T-helper 9 cell (primary cell): Measurements from ENCODE around the gene ALKBH4.
"Not testable (repeated sequence)": the region's sequence is repeated elsewhere in the genome, so short reads cannot be mapped to it uniquely, and the experiment has no call there.

ENCODE experiments used
- DNase-seq: peaks from one replicate; pipeline ENCODE4 v3.0.0-alpha.2; 2020

The ALKBH4 gene

DNA sequence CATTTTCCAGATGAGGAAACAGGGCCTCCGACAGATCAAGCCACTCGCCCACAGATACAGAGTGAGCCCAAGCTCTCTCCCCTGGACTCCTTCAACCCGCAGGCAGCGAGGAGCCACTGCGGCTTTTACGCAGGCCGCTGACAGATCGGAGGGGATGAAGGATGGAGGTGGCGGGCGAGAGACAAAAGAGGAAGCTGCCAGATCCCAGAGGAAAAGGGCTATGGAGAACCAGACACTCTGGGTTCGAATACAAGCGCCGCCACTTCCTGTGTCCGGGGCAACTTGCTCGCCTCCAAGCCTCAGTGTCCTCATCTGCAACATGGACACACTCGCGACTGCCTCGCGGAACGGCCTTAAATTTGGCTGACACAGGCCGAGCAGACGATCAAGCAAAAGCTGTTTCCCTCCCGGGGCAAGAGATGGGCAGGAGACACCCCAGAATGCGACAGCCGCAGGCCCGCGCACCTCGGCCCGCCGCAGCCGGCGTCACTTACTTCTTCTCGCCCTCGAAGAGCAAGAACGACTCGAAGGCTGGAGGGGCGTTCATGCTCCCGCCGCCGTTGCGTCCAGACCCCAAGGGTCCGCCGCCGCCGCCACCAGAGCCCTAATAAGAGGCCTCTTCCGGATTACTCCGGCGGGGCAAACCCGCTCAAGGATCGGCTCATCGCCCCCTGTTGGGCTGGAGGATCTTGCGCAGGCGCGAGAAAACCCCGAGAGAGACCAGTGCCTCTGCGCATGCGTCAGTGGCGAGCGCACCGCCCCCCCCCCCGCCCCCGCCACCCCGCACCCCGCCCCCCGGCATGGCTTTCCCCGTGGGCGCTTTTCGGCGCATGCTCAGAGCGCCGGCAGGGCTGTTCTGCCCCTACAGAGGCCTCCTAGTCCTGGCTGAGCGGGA is 13.9 kb upstream of the ALKBH4 start, which contains the start of gene POLR2J:
TSS of gene POLR2J (minus strand) at position 609 of the 895 bp plus-strand sequence. CDS start at position 547, 62 bp downstream.
- peak; percentile 59 for DNase-seq

DNA sequence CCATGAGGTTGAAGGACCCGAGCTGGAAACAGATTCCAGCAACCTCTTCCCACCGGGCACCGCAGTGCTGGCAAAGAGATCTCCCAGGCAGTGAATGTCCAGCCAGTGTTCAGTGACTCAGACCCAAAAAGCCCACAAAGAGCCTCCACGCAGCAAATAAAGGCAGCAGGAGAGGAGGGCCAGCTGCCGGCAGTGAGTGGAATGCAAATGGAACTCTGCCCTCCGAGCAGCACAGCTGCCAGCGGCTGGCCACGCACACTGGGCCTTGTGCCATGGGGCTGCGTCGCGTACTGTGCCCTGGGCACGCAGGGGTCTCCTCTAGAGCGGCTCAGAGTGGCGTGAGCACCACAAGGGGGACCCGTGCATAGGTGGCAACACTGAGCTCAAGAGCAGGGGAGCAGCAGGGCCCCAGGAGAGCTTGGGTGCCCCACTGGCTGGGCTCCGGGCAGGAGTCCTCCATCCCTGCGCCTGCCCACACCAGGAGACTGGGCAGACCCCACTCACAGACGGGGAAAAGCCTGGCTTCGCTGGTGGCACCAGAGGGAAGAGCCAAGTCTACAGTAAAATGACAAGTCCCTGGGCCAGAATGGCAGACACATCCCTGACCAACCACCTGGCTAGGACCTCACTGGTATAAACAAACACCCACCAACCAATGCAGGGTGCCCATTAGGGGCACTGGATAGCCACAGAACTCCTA is 10.2 kb upstream of the ALKBH4 start:
- not testable (repeated sequence) for DNase-seq

DNA sequence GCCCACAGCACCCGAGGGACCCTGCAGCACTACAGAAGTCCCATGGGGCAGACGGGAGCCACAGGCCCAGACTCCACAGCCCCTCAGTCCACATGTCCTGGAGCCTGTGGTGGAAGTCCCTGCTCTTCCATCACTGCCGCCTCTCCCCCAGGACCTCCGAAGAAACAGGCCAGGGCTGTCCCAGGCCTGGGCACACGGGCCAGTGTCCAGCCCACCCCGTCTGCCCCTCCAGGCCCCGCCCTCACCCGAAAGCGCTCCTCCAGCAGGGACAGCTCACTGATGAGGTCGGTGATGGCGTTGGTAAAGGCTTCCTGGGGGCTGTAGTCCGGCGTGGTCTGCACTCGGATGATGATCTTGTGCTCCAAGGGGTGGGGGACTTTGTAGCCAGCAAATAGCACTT is 9.5 kb upstream of the ALKBH4 start:
- DNase-seq = not testable (repeated sequence)

DNA sequence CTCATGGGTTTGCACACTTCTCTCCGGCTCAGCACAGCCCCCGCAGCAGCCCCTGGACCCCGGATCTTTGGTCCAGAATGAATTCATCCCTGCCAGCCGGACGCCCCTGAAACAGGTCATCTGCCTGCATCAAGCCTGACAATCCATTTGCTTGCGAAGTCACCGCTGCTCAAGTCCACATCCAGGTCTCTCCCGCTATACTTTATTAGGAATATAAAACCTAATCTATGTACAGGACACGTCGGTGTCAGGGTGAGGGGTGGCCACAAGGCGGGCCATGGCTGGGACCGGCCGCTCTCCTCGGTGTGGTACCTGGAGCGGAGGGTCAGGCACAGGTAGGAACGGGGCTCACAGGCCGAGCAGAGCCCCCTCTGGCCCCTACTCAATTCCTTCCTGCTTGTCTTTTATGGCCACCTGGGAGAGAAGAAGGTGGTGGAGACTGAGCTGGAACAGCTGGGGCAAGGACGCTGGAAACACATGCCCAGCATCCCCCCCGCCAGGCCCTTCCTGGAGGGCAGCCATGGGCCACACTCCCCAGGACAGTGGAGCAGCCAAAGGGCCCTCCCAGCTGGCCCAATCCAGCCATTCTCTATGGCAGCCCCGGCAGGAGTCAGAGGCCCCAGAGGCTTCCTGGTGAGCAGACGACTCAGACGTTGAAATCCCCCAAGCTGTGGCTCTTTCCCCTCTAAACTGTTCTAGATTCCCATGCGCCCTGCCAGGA is 8.8 kb upstream of the ALKBH4 start:
- no peak for DNase-seq

DNA sequence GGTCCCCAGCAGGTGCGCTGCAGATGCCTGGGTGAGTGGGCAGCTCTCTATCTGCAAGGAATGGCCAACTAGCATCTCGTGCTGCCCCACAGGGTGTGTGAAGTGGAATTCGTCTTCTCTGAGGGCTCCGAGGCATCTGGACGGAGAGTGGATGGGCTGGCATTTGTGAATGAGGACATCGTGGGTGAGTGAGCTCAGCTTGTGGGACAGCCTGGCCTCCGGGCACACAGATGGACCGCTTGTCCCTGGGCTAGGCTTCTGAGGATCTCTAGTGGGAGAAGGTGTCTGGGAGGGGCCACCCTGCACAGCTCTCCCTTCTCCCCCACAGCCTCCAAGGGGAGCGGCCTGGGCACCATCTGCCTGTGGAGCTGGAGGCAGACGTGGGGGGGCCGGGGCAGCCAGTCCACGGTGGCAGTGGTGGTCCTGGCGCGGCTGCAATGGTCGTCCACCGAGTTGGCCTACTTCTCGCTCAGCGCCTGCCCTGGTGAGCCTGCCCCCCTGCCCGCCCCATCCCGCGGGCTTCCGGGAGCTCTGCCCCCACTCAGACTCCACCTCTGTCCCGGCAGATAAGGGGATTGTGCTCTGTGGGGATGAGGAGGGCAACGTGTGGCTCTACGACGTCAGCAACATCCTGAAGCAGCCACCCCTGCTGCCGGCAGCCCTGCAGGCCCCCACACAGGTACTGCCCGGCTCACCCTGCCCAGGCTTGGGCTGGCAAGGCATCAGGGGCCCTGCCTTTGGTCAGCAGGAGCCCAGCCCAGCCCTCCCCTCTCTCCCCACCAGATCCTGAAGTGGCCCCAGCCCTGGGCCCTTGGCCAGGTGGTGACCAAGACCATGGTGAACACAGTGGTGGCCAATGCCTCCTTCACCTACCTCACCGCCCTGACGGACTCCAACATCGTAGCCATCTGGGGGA is 7.7 kb upstream of the ALKBH4 start:
- DNase-seq = no peak

DNA sequence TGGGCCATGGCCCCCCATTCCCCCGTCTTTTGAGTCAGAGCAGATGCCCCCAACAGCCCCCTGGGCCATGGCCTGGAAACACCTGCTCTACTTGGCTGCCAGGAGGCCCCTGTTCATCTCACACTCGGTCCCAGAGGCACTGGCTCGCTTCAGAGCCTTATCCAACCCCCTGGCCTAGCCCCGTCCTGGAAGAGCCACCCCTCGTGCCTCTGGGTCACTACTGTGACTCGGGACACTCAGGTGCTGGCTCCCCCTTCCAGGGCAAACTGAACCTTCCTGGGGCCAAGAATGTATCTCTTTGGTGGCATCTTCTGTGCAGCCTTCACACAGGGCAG is 7.1 kb upstream of the ALKBH4 start:
- no peak for DNase-seq

DNA sequence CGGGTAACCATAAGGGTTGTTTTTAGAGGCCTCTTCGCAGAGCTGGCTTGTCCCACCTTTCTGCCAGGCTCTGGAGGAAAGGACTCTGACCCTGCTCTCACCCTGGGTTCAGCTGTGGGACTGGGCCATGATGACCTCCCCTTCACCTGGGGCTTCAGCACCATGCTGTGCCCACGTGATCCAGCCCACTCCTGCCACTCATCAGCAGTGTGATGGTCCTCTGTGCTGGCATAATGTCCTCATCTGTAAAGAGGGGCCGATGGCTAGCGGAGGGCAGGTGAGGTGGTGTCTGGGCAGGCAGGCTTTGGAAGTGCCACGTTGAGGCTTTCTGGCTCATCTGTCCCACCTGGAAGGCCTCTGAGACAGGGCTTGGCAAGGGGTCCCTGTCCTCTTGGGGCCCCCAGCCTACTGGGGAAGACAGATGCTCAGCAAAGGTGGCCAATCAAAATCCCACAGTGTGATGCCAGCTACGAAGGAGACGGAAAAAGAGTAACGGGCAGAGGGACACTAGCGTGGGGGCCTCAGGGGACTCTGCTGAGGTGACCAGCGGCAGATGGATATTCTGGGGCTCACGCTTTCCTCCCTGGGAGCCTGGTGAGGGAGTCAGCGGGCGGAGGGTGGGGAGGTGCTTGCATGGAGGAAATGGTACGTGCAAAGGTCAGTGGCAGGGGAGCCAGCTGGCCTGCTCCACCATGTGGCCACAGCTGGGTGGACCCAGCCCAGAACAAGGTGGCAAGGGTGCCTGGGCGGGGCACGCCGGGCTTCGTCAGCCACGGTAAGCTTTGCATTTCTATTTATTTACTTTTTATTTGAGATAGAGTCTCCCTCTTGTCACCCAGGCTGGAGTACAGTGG is 5.5 kb upstream of the ALKBH4 start:
- DNase-seq = no peak

DNA sequence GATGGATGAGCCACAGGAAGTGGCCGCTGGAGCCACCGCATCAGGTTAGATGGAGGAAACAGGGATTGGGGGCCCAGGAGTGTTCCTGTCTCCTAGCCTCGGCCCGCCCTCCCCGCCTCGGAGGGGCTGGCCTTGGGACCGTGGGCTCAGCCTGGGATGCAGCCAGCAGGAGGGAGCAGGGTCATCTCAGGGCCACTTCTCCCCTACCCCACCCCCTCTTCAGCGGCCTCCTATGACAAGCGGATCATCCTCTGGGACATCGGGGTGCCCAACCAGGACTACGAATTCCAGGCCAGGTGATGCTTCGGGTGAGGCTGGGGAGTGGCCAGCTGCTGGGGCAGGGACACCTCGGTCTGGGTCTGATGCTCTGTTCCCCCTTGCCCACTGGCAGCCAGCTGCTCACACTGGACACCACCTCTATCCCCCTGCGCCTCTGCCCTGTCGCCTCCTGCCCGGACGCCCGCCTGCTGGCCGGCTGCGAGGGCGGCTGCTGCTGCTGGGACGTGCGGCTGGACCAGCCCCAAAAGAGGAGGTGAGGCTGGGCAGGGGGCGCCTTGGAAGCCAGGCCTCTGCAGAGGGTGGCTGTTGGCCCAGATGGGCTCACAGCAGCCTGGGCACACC is 4.8 kb upstream of the ALKBH4 start:
- DNase-seq = no peak

DNA sequence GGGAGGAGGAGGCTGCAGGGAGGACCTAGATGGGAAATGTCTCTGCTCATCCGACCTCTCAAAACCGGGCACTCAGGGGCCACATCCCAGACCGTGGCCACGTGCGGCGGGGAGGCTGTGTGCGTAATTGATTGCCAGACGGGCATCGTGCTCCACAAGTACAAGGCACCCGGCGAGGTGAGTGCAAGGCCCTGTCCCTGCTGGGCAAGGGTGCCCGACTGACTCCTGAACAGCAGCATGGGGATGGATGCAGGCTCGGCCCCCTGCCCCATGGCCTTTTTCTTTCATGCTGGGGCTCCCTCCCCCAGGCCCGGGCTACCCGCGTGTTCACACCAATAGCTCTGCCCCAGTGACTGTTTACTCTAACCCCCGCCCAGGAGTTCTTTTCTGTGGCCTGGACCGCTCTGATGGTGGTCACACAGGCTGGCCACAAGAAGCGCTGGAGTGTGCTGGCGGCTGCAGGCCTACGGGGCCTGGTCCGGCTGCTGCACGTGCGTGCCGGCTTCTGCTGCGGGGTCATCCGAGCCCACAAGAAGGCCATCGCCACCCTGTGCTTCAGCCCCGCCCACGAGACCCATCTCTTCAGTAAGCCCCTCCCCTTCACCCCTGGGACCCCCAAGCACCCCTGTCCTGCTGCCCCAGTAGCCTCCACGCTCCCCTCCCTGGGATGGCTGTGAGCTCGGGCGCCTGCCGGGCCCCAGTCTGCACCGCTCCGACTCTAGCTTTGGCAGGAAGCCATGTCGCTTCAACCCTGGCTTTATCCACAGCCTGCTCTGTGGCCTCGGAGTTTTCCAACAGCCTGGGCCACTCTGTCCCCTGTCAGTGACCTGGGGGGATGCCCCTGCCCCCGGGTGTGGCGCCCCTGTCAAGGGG is 4.1 kb upstream of the ALKBH4 start:
- no peak for DNase-seq

DNA sequence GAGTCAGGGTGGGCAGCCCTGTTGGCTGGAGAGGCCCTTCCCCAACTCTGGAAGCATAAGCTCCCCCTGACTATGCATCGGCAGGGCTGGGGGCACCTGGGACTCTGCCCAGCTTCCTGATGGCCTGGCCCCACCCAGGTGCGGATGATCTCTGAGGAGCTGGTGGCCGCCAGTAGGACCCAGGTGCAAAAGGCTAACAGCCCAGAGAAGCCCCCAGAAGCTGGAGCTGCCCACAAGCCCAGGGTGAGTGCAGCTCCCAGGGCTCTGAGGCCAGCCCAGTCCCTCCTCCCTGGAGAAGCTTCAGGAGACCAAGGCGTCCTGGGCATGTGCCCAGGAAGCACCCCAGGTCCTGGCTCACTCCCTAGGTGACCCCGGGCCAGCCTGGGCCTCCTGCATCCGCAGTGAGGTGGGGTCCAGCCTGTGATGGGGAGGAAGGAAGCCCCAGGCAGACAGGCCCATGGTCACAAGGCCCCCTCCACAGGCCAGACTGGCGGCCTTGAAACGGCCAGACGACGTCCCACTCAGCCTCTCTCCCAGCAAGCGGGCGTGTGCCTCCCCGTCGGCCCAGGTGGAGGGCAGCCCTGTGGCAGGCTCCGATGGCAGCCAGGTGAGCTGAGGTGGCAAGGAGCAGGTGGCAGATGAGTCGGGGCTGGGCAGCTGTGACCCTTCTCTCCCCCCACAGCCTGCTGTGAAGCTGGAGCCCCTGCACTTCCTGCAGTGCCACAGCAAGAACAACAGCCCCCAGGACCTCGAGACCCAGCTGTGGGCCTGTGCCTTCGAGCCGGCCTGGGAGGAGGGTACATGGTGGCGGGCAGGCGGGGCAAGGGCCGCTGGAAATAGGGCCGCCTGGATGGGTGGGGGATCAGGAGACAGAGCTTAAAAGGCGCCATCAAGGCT is 3.2 kb upstream of the ALKBH4 start:
- no peak for DNase-seq

DNA sequence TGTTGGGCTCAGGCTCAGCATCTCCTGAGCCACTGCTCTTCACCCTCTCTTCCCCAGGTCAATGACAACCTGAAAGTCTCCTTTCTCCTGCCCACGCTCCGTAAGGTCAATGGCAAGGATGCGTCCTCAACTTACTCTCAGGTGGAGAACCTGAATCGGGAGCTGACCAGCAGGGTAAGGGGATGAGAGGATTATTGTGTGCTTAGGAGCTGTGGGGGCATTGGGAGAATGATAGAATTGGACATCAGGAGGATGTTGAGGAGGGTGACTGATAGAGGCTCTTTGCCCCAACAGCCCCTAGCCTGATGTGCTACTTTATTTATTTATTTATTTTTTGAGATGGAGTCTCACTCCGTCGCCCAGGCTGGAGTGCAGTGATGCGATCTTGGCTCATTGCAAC is 1.4 kb upstream of the ALKBH4 start:
- no peak for DNase-seq

DNA sequence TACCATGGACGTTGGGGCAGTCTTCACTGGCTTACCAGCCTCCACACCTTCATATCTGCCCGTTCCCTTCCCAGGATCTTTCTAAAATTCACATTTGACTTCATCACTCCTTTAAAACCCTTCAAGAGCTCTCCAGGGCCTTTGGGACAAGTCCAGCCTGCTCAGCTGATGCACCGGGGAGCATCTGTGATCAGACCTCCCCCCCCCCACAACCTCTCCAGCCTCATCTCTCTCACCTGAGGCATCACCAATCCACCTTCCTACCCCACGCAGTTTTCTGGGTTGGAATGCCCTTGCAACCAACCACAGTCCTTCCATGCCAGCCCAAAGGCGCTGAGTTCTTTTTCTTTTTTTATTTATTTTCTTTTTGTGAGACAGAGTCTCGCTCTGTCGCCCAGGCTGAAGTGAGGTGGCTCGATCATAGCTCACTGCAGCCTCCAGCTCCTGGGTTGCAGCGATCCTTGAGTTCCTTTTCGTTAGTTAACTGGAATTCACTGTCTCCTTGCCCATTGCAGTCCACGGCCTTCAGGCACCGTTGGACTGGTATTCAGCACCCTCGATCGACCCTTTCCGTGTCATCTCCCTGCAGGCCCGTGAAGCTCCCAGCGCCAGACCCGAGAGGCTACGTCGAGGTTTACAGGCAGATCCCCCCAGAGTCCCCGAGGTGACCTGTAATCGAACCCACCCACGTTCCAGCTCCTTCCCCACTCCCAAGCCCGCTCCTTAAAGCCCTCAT is 654 bp downstream of the ALKBH4 start:
- DNase-seq = no peak

DNA sequence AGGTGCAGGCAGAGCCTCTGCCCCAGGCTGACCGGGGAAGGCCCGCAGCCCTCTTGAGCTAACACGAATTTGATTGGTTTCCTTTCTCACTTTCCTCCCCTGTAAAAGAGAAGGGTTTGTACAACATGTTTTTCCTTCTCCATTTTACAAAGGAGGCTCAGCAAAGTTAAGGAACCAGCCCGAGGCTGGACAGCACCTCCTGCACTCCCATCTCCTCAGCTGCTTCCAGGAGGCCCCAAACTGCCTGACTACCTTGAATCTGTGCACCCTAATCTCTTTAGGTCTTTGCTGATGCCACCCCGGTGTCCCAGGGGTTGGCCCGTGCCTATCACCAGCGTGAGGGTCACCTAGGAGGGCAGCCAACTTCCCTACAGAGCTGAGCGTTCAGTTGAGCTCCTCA is 4.2 kb downstream of the ALKBH4 start:
- DNase-seq = no peak

DNA sequence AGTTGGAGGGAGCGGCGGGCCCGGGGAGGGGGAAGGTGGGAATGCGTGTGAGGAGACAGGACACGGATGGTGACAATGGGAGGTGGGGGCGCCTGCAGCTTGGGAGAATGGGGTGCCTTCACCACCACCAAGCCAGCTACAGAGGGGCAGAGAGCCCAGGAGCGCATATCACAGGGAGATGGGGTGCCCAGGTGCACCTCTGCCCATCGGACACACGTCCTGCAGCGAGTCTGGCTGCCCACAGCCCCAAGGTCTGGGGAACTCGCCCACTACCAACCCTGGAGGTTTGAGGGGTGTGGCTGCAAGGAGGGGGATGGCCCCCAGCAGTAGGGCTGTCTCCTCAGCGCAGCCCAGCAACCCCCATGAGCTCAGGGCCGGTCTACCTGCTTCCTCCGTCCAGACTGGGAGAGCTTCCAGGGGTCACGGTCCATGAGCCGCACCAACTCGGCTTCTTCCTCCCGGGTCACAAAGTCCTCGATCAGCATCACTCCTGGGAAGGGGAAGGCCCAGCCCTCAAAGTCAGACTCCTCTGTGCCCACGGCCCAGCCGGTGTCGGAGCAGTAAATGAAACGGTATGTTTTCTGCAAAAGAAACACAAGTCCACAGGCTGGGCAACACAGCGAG is 5.3 kb downstream of the ALKBH4 start:
- no peak for DNase-seq

DNA sequence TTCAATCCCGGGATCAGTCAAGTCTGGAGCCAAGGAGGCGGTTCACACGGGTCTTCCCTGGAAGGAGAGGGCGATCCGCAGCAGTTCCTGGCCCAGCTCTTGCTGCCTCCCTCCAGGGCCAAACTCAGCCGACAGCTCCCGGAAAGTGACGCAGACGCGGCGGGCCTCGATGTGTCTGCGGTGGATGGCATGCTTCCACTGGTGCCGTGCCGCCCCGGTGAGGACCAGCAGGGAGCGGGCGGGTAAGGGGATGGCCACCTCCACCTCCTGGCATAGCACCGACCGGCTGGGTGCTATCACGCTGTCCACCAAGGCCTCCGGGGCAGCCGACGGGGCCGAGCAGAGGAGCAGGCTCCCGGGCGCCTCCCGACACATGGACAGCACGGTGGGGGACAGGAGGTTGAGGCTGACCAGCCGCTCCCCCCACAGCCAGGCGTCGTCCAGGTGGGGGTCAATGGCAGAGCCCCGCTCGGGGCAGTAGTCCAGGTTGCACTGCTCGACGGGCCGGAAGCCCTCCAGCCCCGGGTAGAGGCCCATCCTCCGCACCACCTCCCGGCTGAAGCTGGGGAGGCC is 7.2 kb downstream of the ALKBH4 start:
- no peak for DNase-seq

DNA sequence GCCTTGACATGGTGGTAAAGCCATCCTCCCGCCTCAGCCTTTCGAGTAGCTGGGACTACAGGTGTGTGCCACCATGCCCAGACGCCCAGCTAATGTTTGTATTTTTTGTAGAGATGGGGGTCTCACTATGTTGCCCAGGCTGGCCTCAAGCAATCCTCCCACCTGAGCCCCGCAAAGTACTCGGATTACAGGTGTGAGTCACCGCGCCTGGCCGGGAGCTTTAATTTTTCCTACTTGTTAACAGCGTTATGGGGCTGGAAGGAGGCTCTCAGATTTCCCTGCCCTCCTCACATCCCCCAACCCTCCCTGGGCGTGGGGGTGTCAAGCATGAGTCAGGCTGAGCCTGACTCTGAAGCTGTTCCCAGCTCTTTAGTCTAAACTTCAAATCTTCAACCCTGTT is 8.3 kb downstream of the ALKBH4 start:
- DNase-seq = no peak

DNA sequence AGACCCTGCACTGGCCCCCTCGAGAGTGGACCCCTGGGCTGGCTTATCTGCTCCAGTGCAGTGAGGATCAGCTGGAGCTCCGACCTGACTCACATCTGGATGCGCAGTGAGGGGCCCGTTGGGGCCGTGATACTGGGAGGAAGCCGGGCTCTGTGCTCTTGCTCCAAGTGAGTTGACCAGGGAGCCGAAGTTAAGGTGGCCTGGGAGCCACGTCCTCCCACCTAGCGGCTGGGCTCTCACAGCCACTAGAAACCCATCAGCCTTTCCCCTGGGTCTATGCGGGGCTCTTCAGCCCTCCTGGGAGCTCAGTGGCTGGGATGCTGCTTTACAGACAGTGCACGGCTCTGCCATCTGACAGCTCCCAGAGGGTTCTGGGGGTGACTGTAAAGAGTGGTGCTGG is 9.1 kb downstream of the ALKBH4 start:
- no peak for DNase-seq
